HepG2 (cell line): Measurements from ENCODE around the gene GCDH. TPM values are rescaled to one million over a fixed set of nuclear protein-coding genes. Genes with fewer than 3 reads are reported as not detected.

ENCODE experiments used
- FOXA3 ChIP-seq: IDR thresholded peaks from 2 replicates; pipeline ENCODE4 v1.6.1; 2016; ENCODE audit warnings: missing genetic modification reagents, missing compliant biosample characterization
- HMGA1 ChIP-seq: sonication (generic); formaldehyde crosslinking; conservative IDR thresholded peaks from 2 replicates; pipeline ENCODE4 v1.4.0; 2020; ENCODE audit warnings: missing genetic modification reagents
- MBD4 ChIP-seq: IDR thresholded peaks from 2 replicates; pipeline ENCODE4 v1.6.1; 2012; ENCODE audit warnings: low read length, inconsistent platforms, borderline replicate concordance
- PRPF4 ChIP-seq: fragments of 200-400 bp; formaldehyde crosslinking; IDR thresholded peaks from 2 replicates; pipeline ENCODE4 v1.6.1; 2016; ENCODE audit warnings: low read length, low read depth; ENCODE audit not compliant: poor library complexity, severe bottlenecking
- RFX1 ChIP-seq: fragments of 450-650 bp; IDR thresholded peaks from 2 replicates; pipeline ENCODE4 v1.6.1; 2017
- SAP130 ChIP-seq: IDR thresholded peaks from 2 replicates; pipeline ENCODE4 v1.6.1; 2016; ENCODE audit warnings: low read depth
- WIZ ChIP-seq: sonication (generic); formaldehyde crosslinking; IDR thresholded peaks from 2 replicates; pipeline ENCODE4 v1.5.1; 2020; ENCODE audit warnings: mild to moderate bottlenecking, missing genetic modification reagents
- ZFP82 ChIP-seq: sonication (generic); formaldehyde crosslinking; IDR thresholded peaks from 2 replicates; pipeline ENCODE4 v1.5.1; 2020; ENCODE audit warnings: mild to moderate bottlenecking, missing genetic modification reagents, borderline replicate concordance
- ZNF891 ChIP-seq: sonication (generic); formaldehyde crosslinking; IDR thresholded peaks from 2 replicates; pipeline ENCODE4 v1.5.0; 2020; ENCODE audit warnings: mild to moderate bottlenecking, missing genetic modification reagents
- polyA plus RNA-seq, 8 experiments: library from polyadenylated mRNA; depleted of rRNA in 3 of 8; stranded (reverse) in 7 of 8; unstranded in 1 of 8; fragments of >200 nt; fragmentation: Illumina TruSeq in 4 of 8; extraction: Trizol in 4 of 8; gene quantifications; 2 replicates each; pipeline versions ENCODE4 v1.2.1 to v1.2.3, GENCODE V29; 2011 to 2016; ENCODE audit warnings: low read depth in 4 of 8, missing spikeins in 1 of 8, mixed read lengths in 1 of 8; ENCODE audit not compliant: insufficient read depth in 1 of 8
- total RNA-seq, 5 experiments: library from RNA; depleted of rRNA; stranded (reverse); fragments of >200 nt; fragmentation: Illumina TruSeq; extraction: Trizol; gene quantifications; 2 replicates each; pipeline ENCODE4 v1.2.3, GENCODE V29; 2016; ENCODE audit warnings: low read depth in 1 of 5
- TF ChIP-seq, protein P1 (sequence below): sonication (generic); formaldehyde crosslinking; IDR thresholded peaks from 2 replicates; pipeline ENCODE4 v1.5.1; 2020; ENCODE audit warnings: mild to moderate bottlenecking, missing genetic modification reagents, moderate library complexity
- TF ChIP-seq, protein P2 (sequence below): sonication (generic); formaldehyde crosslinking; IDR thresholded peaks from 2 replicates; pipeline ENCODE4 v1.4.0; 2020; ENCODE audit warnings: mild to moderate bottlenecking, missing genetic modification reagents
- TF ChIP-seq, protein P3 (sequence below): sonication (generic); formaldehyde crosslinking; IDR thresholded peaks from 2 replicates; pipeline ENCODE4 v1.4.0; 2020; ENCODE audit warnings: missing genetic modification reagents
- TF ChIP-seq, protein P4 (sequence below): sonication (generic); formaldehyde crosslinking; IDR thresholded peaks from 2 replicates; pipeline ENCODE4 v1.4.0; 2020; ENCODE audit warnings: missing genetic modification reagents
- TF ChIP-seq, protein P5 (sequence below): IDR thresholded peaks from 2 replicates; pipeline ENCODE4 v1.6.1; 2016; ENCODE audit warnings: low read depth, borderline replicate concordance
- TF ChIP-seq, protein P6 (sequence below): IDR thresholded peaks from 2 replicates; pipeline ENCODE4 v1.6.1; 2016; ENCODE audit warnings: missing biosample characterization, missing genetic modification reagents, low read depth

The GCDH gene
- total and polyA plus RNA-seq, 2 of the 13 experiments (the other 11 are each of a cell fraction or from before 2014, with no cell fraction given), result 15.1 to 38.0 TPM

DNA sequence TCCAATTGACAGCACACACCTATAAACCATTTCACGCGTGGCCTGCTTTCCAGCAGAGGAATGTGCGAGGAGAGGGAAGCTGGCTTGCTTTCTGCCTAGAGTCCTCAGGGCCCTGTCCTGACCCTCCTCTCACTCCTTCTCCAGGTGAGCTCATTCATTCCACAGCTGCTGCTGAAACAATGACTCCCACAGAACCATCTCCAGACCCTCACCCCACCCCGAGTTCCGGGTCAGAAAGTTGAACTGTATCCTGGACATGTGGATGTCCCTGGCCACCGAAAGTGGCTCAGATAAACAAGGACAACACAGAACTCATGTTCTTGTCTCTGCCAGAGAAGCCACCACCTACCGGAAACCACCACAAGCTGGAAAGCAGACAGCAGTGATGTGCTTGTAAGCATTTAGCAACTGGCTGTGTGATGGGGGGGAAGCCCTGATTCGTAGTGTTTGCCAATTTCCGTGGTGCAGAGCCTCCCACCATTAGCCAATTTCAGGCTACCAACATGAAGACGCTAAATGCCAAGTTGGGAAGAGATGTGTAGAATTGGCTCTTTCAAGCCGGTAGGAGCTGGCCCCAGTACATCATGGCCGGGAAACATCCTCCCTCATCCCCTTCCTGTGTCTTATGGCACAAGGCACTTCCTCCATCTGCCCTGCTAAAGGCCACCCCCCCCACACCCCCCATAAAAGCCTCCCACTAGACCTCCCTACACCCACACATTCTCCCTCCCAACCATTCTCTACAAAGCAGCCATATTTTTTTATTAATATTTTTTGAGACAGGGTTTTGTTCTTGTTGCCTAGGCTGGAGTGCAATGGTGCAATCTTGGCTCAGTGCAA is 23.1 kb downstream of the GCDH start (continued):
- TF ChIP-seq, protein P1, sequence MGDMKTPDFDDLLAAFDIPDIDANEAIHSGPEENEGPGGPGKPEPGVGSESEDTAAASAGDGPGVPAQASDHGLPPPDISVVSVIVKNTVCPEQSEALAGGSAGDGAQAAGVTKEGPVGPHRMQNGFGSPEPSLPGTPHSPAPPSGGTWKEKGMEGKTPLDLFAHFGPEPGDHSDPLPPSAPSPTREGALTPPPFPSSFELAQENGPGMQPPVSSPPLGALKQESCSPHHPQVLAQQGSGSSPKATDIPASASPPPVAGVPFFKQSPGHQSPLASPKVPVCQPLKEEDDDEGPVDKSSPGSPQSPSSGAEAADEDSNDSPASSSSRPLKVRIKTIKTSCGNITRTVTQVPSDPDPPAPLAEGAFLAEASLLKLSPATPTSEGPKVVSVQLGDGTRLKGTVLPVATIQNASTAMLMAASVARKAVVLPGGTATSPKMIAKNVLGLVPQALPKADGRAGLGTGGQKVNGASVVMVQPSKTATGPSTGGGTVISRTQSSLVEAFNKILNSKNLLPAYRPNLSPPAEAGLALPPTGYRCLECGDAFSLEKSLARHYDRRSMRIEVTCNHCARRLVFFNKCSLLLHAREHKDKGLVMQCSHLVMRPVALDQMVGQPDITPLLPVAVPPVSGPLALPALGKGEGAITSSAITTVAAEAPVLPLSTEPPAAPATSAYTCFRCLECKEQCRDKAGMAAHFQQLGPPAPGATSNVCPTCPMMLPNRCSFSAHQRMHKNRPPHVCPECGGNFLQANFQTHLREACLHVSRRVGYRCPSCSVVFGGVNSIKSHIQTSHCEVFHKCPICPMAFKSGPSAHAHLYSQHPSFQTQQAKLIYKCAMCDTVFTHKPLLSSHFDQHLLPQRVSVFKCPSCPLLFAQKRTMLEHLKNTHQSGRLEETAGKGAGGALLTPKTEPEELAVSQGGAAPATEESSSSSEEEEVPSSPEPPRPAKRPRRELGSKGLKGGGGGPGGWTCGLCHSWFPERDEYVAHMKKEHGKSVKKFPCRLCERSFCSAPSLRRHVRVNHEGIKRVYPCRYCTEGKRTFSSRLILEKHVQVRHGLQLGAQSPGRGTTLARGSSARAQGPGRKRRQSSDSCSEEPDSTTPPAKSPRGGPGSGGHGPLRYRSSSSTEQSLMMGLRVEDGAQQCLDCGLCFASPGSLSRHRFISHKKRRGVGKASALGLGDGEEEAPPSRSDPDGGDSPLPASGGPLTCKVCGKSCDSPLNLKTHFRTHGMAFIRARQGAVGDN (CRISPR knock-in tag), result no peak; the same call in 1 of the 2 replicates
- no peak for TF ChIP-seq WIZ (CRISPR knock-in tag)
- TF ChIP-seq, protein P2, sequence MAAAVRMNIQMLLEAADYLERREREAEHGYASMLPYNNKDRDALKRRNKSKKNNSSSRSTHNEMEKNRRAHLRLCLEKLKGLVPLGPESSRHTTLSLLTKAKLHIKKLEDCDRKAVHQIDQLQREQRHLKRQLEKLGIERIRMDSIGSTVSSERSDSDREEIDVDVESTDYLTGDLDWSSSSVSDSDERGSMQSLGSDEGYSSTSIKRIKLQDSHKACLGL (CRISPR knock-in tag), result no peak
- TF ChIP-seq, protein P3, sequence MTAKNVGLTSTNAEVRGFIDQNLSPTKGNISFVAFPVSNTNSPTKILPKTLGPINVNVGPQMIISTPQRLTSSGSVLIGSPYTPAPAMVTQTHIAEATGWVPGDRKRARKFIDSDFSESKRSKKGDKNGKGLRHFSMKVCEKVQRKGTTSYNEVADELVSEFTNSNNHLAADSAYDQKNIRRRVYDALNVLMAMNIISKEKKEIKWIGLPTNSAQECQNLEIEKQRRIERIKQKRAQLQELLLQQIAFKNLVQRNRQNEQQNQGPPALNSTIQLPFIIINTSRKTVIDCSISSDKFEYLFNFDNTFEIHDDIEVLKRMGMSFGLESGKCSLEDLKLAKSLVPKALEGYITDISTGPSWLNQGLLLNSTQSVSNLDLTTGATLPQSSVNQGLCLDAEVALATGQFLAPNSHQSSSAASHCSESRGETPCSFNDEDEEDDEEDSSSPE (CRISPR knock-in tag), result no peak
- TF ChIP-seq, protein P4, sequence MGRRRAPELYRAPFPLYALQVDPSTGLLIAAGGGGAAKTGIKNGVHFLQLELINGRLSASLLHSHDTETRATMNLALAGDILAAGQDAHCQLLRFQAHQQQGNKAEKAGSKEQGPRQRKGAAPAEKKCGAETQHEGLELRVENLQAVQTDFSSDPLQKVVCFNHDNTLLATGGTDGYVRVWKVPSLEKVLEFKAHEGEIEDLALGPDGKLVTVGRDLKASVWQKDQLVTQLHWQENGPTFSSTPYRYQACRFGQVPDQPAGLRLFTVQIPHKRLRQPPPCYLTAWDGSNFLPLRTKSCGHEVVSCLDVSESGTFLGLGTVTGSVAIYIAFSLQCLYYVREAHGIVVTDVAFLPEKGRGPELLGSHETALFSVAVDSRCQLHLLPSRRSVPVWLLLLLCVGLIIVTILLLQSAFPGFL (CRISPR knock-in tag), result no peak
- peak; percentile 29; the same call in 1 of the 2 replicates for TF ChIP-seq FOXA3 (CRISPR knock-in tag)
- no peak for TF ChIP-seq MBD4
- TF ChIP-seq, protein P5, sequence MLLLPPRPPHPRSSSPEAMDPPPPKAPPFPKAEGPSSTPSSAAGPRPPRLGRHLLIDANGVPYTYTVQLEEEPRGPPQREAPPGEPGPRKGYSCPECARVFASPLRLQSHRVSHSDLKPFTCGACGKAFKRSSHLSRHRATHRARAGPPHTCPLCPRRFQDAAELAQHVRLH (CRISPR knock-in tag), result no peak
- peak; percentile 59; the same call in 1 of the 2 replicates for TF ChIP-seq SAP130 (CRISPR knock-in tag)
- TF ChIP-seq, protein P6, sequence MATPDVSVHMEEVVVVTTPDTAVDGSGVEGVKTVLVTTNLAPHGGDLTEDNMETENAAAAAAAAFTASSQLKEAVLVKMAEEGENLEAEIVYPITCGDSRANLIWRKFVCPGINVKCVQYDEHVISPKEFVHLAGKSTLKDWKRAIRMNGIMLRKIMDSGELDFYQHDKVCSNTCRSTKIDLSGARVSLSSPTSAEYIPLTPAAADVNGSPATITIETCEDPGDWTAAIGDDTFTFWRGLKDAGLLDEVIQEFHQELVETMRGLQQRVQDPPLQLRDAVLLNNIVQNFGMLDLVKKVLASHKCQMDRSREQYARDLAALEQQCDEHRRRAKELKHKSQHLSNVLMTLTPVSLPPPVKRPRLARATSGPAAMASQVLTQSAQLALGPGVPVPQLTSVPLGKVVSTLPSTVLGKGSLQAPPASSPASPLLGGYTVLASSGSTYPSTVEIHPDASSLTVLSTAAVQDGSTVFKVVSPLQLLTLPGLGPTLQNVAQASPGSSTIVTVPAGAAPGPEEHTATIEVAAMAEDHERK (CRISPR knock-in tag), result no peak
- no peak for TF ChIP-seq HMGA1 (CRISPR knock-in tag)
- no peak for TF ChIP-seq PRPF4
- TF ChIP-seq RFX1, result no peak
- TF ChIP-seq ZNF891 (CRISPR knock-in tag), result no peak
- TF ChIP-seq ZFP82 (CRISPR knock-in tag), result no peak
